HUES48 (cell line): ENCODE results near the gene IKBKE.

Experiments used
- H3K27ac ChIP-seq: one replicate; pipeline ENCODE4 v1.7.0; 2013; ENCODE audit warnings: low read depth, low read length, inconsistent platforms
- H3K27me3 ChIP-seq: 2 replicates; pipeline ENCODE4 v1.6.1; 2013; ENCODE audit warnings: mild to moderate bottlenecking, low read length; ENCODE audit not compliant: control insufficient read depth, insufficient read depth
- H3K36me3 ChIP-seq: 2 replicates; pipeline ENCODE4 v1.6.1; 2013; ENCODE audit warnings: low read length; ENCODE audit not compliant: control insufficient read depth, insufficient read depth
- H3K4me1 ChIP-seq: 2 replicates; pipeline ENCODE4 v1.6.1; 2013; ENCODE audit warnings: mild to moderate bottlenecking, low read length; ENCODE audit not compliant: control insufficient read depth, insufficient read depth
- H3K4me3 ChIP-seq: 2 replicates; pipeline ENCODE4 v1.5.1; 2013; ENCODE audit warnings: mild to moderate bottlenecking, low read depth, low read length
- H3K9ac ChIP-seq: 2 replicates; pipeline ENCODE4 v1.6.1; 2013; ENCODE audit warnings: mild to moderate bottlenecking, low read depth, low read length, moderate library complexity
- H3K9me3 ChIP-seq: 2 replicates; pipeline ENCODE4 v1.6.1; 2013; ENCODE audit warnings: low read length; ENCODE audit not compliant: control insufficient read depth, insufficient read depth

IKBKE gene

DNA sequence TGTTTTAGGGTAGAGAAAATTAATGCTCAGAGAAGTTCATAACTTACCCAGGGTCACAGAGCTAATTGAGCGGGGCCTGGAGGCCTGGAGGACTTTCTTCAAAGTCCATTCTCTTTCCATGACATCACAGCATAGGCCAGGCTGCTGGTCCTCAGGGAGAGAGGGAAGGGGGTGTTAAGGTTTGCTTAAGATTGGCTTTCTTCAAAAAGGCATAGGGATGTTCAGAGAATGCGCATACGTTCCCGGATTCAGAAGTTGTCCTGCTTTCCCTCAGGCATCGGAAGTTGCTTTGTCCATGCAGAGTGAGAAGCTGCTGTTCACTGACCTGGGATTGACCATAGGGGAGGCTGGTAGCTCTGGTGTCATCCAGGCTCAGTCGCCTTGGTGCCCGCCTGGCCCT lies 62.1 kb downstream of the IKBKE start:
- H3K9me3 ChIP-seq = no peaks in the 10 kb centered on the region
- H3K27ac ChIP-seq = no peak overlapping the region
- H3K4me1 ChIP-seq = no peaks in the 10 kb centered on the region
- H3K36me3 ChIP-seq = no peaks in the 10 kb centered on the region
- H3K4me3 ChIP-seq = no peak overlapping the region
- no peak overlapping the region for H3K9ac ChIP-seq
- H3K27me3 ChIP-seq = no peaks in the 10 kb centered on the region

DNA sequence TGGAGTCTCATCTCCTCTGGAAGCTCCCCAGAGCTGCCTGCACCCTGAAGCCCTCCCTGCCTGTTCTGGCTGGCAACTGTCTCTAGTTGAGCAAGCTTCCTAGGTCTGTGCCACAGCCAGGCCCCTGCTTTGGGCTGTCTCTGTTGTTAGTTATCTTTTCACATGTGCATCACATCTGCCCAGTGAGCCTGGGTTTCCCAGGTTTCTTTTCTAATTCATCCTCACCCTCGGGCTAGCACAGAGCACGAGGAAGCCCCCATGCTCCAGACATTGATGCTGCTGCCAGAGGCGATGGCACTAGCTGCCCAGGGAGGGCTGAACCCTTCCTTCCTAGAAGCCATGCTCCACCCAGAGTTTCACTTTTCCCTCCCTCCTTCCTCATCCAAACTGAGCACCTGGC lies 64.3 kb downstream of the IKBKE start:
- H3K4me3 ChIP-seq = no peak overlapping the region
- no peaks in the 10 kb centered on the region for H3K27me3 ChIP-seq
- H3K9ac ChIP-seq = no peak overlapping the region
- H3K9me3 ChIP-seq = no peaks in the 10 kb centered on the region
- no peaks in the 10 kb centered on the region for H3K36me3 ChIP-seq
- no peaks in the 10 kb centered on the region for H3K4me1 ChIP-seq
- no peak overlapping the region for H3K27ac ChIP-seq

DNA sequence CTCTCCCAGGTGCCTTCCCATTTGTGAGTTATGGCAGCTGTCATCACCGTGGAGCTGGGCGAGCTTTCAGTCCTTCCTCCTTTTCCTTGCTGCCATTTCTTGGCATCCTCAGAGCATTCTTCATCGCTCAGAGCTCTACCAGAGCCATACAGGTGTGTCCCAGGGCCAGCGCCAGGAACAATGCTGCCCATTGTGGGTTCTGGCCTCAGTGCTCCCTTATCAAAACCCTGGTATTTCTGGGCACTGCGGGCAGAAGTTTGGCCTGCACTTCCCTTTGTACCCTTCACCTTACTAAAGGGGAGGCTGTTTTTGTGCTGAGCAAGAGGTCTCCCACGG lies 65.5 kb downstream of the IKBKE start:
- Histone ChIP-seq H3K4me3 (no peak overlapping the region), H3K9ac (no peak overlapping the region), H3K27ac (no peak overlapping the region), H3K36me3 (no peaks in the 10 kb centered on the region), H3K9me3 (no peaks in the 10 kb centered on the region), H3K27me3 (no peaks in the 10 kb centered on the region), H3K4me1 (no peaks in the 10 kb centered on the region)

DNA sequence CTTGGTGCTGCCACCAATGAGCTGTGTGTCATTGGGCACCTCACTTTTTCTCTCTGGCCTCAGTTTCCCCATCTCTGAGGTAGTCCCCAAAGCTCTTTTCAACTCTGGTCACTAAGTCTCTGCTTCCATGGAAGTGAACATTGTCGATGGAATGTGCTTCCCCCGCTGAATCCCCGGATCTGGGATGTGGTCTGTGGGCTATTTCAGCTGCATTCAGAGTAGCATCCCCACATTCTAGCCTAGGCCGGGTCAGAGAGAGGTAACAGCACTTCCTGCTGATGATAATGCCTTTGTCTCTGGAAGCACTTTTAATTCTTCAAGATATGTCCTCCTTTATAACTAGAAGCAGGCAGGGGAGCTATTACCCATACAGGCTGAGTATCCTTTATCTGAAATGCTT lies 66.9 kb downstream of the IKBKE start:
- Histone ChIP-seq H3K4me3 (no peak overlapping the region), H3K36me3 (no peaks in the 10 kb centered on the region), H3K27me3 (no peaks in the 10 kb centered on the region), H3K27ac (no peak overlapping the region), H3K4me1 (no peaks in the 10 kb centered on the region), H3K9me3 (no peaks in the 10 kb centered on the region), H3K9ac (no peak overlapping the region)

DNA sequence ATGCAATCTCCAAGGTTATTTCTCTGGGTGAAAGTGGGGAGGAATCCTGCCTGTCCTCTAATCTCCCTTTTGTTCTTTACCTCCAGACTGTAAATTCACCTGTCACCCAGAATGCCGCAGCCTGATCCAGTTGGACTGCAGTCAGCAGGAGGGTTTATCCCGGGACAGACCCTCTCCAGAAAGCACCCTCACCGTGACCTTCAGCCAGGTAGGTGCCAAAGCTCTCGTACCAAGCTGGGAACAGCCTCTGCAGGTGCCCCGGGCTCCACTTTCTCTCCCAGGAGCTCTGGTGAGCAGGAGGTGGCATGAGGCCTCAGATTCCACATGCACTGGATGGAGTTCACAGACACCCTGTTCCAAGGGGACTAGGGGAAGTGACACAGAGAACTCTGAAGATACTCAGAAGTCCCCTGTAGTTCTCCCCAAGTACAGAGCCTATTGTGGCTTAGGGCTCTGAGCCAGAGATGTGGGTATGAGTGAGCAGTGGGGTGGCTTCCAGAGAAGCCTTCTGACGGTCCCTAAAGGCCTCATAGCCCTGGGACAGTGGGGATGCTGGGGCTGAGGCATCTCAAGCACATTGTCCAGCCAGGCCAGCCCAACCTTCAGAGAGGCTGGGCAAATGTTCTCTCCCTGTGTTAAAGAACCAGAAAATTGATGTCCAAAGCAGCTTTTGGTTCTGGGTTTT lies 68.0 kb downstream of the IKBKE start:
- no peaks in the 10 kb centered on the region for H3K9me3 ChIP-seq
- H3K4me3 ChIP-seq = no peak overlapping the region
- H3K4me1 ChIP-seq = no peaks in the 10 kb centered on the region
- H3K36me3 ChIP-seq = no peaks in the 10 kb centered on the region
- H3K27me3 ChIP-seq = no peaks in the 10 kb centered on the region
- no peak overlapping the region for H3K27ac ChIP-seq
- H3K9ac ChIP-seq = no peak overlapping the region

DNA sequence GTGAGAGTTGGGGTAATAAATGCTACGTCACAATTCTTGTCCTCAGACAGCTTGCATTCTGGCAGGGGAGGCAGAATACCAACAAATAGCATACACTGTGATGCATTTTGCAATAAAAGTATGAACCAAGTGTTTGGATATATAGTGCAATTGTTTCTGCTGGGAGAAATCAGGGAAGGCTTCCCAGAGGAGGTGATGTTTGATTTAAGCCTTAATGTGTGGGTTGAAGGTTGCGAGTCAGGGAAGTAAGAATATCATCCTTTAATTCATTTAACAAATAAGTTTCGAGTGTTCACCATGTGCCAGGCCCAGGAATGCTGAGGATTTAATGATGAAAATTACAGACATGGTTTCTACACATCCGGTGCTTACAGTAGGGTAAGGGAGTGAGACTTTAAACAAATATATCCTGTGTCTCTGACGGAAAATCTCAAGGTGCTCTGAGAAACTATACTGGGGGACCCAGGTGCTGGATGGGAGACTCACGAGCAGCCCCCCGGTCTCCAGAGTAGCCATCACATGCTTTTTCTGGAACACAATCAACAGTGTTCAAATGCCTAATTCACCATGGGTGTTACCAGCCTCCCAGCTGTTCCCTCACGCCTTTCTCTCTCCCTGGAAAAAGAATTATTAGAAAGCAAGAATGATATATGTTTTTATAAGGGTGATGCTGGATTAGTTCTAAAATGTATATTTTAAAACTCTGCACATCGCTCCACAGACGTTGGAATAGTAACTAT lies 68.8 kb downstream of the IKBKE start:
- H3K27ac ChIP-seq = no peak overlapping the region
- peaks cover 2% of the 10 kb centered on the region; the same call in 1 of the 2 replicates for H3K27me3 ChIP-seq
- H3K36me3 ChIP-seq = no peaks in the 10 kb centered on the region
- no peak overlapping the region for H3K4me3 ChIP-seq
- H3K9ac ChIP-seq = no peak overlapping the region
- H3K4me1 ChIP-seq = no peaks in the 10 kb centered on the region
- H3K9me3 ChIP-seq = no peaks in the 10 kb centered on the region

DNA sequence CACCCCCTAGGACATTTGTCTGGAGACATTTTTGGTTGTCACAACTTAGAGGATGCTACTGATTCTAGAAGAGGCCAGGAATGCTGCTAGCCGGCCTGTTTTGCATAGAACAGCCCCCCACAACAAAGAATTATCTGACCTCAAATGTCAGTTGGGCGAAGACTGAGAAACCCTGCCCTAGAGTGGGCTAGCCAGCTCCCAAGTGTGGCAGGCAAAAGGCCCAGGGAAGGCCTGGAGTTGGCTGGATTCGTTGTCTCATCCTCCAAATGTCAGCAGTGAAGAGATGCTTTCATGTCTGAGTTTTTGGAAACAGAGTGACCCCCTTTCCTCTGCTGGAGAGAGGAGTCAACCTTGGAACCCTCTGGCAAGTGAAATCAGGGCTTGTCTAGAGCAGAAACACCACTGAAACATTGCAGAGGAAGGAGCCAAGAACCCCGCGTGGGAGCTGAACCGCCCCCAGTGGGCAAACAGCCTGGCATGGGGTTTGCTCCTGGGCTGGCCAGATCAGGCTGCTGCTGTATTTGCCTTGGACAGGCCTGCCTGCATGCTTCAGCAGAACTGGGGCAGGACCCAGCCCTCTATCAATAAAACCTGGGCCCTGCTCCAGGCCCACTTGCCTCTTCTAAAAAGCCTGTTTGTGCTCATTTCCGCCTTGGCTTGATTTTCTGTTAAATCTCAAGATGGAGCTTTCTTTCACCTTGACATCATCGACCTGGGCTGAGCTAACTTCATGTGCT lies 69.9 kb downstream of the IKBKE start:
- no peaks in the 10 kb centered on the region for H3K9me3 ChIP-seq
- no peak overlapping the region for H3K27ac ChIP-seq
- no peak overlapping the region for H3K4me3 ChIP-seq

DNA sequence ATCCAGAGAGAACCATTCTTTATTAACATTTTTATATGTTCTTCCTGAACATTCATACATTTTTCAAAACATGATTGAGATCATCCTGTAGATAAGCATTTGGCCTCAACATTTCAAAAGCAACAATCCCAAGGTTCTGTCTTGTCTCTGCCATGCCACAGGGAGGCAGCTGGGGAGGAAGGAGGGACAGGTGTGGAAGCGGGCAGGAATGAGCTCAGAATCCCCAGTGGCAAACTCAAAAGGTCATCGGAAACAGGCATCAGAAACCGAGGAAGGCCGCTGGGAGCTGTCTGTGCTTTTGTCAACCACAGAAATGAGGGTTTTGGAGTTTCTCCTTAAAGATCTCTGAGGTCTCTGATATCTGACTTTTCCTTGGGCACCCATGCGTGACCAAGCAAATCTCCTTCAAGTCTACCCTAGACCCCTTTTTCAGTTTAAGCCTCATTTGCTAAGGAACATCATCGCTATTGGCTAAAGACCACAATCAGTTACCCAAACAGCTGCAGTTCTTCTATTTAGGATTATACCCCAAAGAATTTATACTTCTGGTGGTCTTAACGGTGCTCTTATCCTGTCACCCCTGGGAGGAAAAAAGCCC lies 71.1 kb downstream of the IKBKE start:
- no peak overlapping the region for H3K4me3 ChIP-seq
- H3K4me1 ChIP-seq = no peaks in the 10 kb centered on the region
- no peak overlapping the region for H3K27ac ChIP-seq
- no peaks in the 10 kb centered on the region for H3K36me3 ChIP-seq
- H3K9me3 ChIP-seq = no peaks in the 10 kb centered on the region
- H3K27me3 ChIP-seq = peaks cover 5% of the 10 kb centered on the region; the same call in 1 of the 2 replicates
- H3K9ac ChIP-seq = no peak overlapping the region

More for the DNA sequence above, 69.9 kb downstream of the IKBKE start:
- Histone ChIP-seq H3K36me3 (no peaks in the 10 kb centered on the region), H3K27me3 (peaks cover 5% of the 10 kb centered on the region; the same call in 1 of the 2 replicates), H3K4me1 (no peaks in the 10 kb centered on the region), H3K9ac (no peak overlapping the region)

DNA sequence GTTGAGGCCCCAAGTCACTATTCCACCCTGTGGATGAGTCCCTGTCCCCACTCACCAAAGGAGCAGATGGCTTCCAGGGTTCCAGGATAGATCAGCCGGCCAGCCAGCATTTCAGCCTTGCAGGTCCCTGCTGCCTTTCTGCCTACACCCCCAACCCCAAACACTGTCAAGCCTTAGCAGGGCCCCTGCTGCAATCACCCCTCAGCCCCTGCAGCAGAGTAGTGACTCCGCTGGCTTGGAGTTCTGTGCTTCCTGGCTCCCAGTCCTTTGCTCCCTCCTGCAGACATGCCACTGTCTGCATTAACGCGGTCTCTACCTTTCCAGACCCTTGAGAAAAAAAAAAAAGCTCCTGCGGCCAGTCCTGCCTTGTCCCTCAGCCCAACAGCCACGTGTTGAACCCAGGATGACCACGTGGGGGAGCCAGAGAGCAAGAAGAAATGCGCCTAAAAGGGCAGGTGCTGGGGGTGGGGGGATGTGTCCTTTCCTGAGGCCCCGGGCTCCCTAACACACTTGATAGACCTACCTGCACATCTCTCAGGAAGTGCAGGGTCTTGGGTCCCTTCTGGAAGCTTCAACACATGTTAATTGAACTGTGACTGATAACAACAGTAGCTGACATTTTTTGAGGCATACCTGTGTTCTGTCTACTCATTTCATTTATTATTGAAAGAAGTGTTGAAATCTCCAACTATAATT lies 74.4 kb downstream of the IKBKE start:
- Histone ChIP-seq H3K4me3 (no peak overlapping the region), H3K27ac (no peak overlapping the region), H3K4me1 (no peaks in the 10 kb centered on the region), H3K27me3 (peaks cover 5% of the 10 kb centered on the region; the same call in 1 of the 2 replicates), H3K36me3 (no peaks in the 10 kb centered on the region), H3K9ac (no peak overlapping the region), H3K9me3 (no peaks in the 10 kb centered on the region)

DNA sequence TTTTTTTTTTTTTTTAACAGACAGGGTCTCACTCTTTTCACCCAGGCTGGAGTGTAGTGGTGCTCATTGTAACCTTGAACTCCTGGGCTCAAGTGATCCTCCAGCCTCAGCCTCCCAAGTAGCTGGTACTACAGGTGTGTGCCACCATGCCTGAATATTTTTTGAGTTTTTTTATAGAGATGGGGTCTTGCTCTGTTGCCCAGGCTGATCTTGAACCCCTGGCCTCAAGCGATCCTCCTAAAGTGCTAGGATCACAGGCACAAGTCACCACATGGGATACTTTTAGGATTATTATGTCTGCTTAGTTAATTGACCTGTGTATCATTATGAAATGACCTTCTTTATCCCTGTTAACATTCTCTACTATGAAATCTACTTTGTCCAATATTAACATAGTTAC lies 75.1 kb downstream of the IKBKE start:
- no peak overlapping the region for H3K9ac ChIP-seq
- no peaks in the 10 kb centered on the region for H3K4me1 ChIP-seq
- H3K27me3 ChIP-seq = peaks cover 5% of the 10 kb centered on the region; the same call in 1 of the 2 replicates
- no peak overlapping the region for H3K27ac ChIP-seq
- no peaks in the 10 kb centered on the region for H3K9me3 ChIP-seq
- H3K4me3 ChIP-seq = no peak overlapping the region
- no peaks in the 10 kb centered on the region for H3K36me3 ChIP-seq
